HepG2 (cell line): ENCODE data around the gene RUNDC1. TPM values are rescaled to one million over a fixed set of nuclear protein-coding genes. Genes with fewer than 3 reads are reported as not detected.
A peak's percentile ranks its signal among the peaks of the same experiment; 100 is the strongest.

Experiments used
- ASH2L ChIP-seq: fragments of 300-600, 200-600 bp; sonication (generic); IDR thresholded peaks from 2 replicates; pipeline ENCODE4 v1.7.0; 2017; ENCODE audit warnings: low read depth, mild to moderate bottlenecking, moderate library complexity, mixed read lengths, low read length; ENCODE audit not compliant: insufficient read length
- CBX2 ChIP-seq, 2 experiments: fragments of 200-600 bp in 1 of 2; sonication (generic); formaldehyde crosslinking in 1 of 2; IDR thresholded peaks; 2 replicates each; pipeline versions ENCODE4 v1.7.0 to v1.8.1; 2018 to 2022; ENCODE audit warnings: low read depth in 2 of 2, low read length in 1 of 2, mild to moderate bottlenecking in 1 of 2, missing genetic modification reagents in 1 of 2
- CEBPG ChIP-seq: IDR thresholded peaks from 2 replicates; pipeline ENCODE4 v1.6.1; 2016
- ETV6 ChIP-seq: sonication (generic); formaldehyde crosslinking; conservative IDR thresholded peaks from 2 replicates; pipeline ENCODE4 v1.4.0; 2020; ENCODE audit warnings: missing genetic modification reagents
- FOSL2 ChIP-seq: sonication (generic); formaldehyde crosslinking; IDR thresholded peaks from 2 replicates; pipeline ENCODE4 v1.4.0; 2020; ENCODE audit warnings: missing genetic modification reagents
- FOXP1 ChIP-seq, 2 experiments: fragments of 450-650 bp in 1 of 2; IDR thresholded peaks; 2 replicates each; pipeline ENCODE4 v1.6.1; 2017 to 2018; ENCODE audit warnings: antibody characterized with exemption in 1 of 2
- HNRNPH1 ChIP-seq: fragments of 200-400 bp; formaldehyde crosslinking; optimal IDR thresholded peaks from 2 replicates; pipeline ENCODE3; 2017; ENCODE audit warnings: mild to moderate bottlenecking, low read depth, low read length
- IRX3 ChIP-seq: sonication (generic); formaldehyde crosslinking; IDR thresholded peaks from 2 replicates; pipeline ENCODE4 v1.8.1; 2023; ENCODE audit warnings: mild to moderate bottlenecking, low read depth, missing genetic modification reagents, borderline replicate concordance
- KMT2A ChIP-seq: sonication (generic); formaldehyde crosslinking; IDR thresholded peaks from 2 replicates; pipeline ENCODE4 v1.4.0; 2020; ENCODE audit warnings: missing genetic modification reagents
- POLR2G ChIP-seq: fragments of 200-400 bp; formaldehyde crosslinking; IDR thresholded peaks from 2 replicates; pipeline ENCODE4 v1.6.1; 2018; ENCODE audit warnings: mild to moderate bottlenecking, low read depth, low read length, moderate library complexity
- RCOR2 ChIP-seq: IDR thresholded peaks from 2 replicates; pipeline ENCODE4 v1.6.1; 2016; ENCODE audit warnings: missing biosample characterization, missing genetic modification reagents
- RFXAP ChIP-seq: sonication (generic); formaldehyde crosslinking; IDR thresholded peaks from 2 replicates; pipeline ENCODE4 v1.4.0; 2020; ENCODE audit warnings: missing genetic modification reagents, borderline replicate concordance
- SIN3A ChIP-seq: IDR thresholded peaks from 2 replicates; pipeline ENCODE4 v1.6.1; 2011; ENCODE audit warnings: low read depth, mild to moderate bottlenecking, control low read depth, low read length, borderline replicate concordance
- ZBTB1 ChIP-seq: sonication (generic); formaldehyde crosslinking; IDR thresholded peaks from 2 replicates; pipeline ENCODE4 v1.4.0; 2020; ENCODE audit warnings: missing genetic modification reagents, borderline replicate concordance
- ZKSCAN5 ChIP-seq: sonication (generic); formaldehyde crosslinking; IDR thresholded peaks from 2 replicates; pipeline ENCODE4 v1.5.1; 2020; ENCODE audit warnings: mild to moderate bottlenecking, missing genetic modification reagents
- ZNF567 ChIP-seq: sonication (generic); formaldehyde crosslinking; IDR thresholded peaks from 2 replicates; pipeline ENCODE4 v1.8.1; 2023; ENCODE audit warnings: mild to moderate bottlenecking, missing genetic modification reagents, borderline replicate concordance
- ZNF605 ChIP-seq: sonication (generic); formaldehyde crosslinking; IDR thresholded peaks from 2 replicates; pipeline ENCODE4 v1.8.0; 2022; ENCODE audit warnings: mild to moderate bottlenecking, missing genetic modification reagents
- ZNF75D ChIP-seq: sonication (generic); formaldehyde crosslinking; IDR thresholded peaks from 2 replicates; pipeline ENCODE4 v1.8.1; 2023; ENCODE audit warnings: missing genetic modification reagents, mild to moderate bottlenecking, borderline replicate concordance
- ZNF782 ChIP-seq: sonication (generic); formaldehyde crosslinking; IDR thresholded peaks from 2 replicates; pipeline ENCODE4 v1.4.0; 2020; ENCODE audit warnings: missing genetic modification reagents, mild to moderate bottlenecking, borderline replicate concordance
- polyA plus RNA-seq, 8 experiments: library from polyadenylated mRNA; depleted of rRNA in 3 of 8; stranded (reverse) in 7 of 8; unstranded in 1 of 8; fragments of >200 nt; fragmentation: Illumina TruSeq in 4 of 8; extraction: Trizol in 4 of 8; gene quantifications; 2 replicates each; pipeline versions ENCODE4 v1.2.1 to v1.2.3, GENCODE V29; 2011 to 2016; ENCODE audit warnings: low read depth in 4 of 8, missing spikeins in 1 of 8, mixed read lengths in 1 of 8; ENCODE audit not compliant: insufficient read depth in 1 of 8
- total RNA-seq, 5 experiments: library from RNA; depleted of rRNA; stranded (reverse); fragments of >200 nt; fragmentation: Illumina TruSeq; extraction: Trizol; gene quantifications; 2 replicates each; pipeline ENCODE4 v1.2.3, GENCODE V29; 2016; ENCODE audit warnings: low read depth in 1 of 5
- TF ChIP-seq, protein P1 (sequence below): IDR thresholded peaks from 2 replicates; pipeline ENCODE4 v1.6.1; 2016; ENCODE audit warnings: missing biosample characterization, missing genetic modification reagents, low read depth
- TF ChIP-seq, protein P2 (sequence below): sonication (generic); formaldehyde crosslinking; IDR thresholded peaks from 2 replicates; pipeline ENCODE4 v1.5.1; 2020; ENCODE audit warnings: missing genetic modification reagents, mild to moderate bottlenecking, borderline replicate concordance
- TF ChIP-seq, protein P3 (sequence below): sonication (generic); formaldehyde crosslinking; IDR thresholded peaks from 2 replicates; pipeline ENCODE4 v1.8.0; 2022; ENCODE audit warnings: missing genetic modification reagents, mild to moderate bottlenecking, inconsistent platforms, borderline replicate concordance
- TF ChIP-seq, protein P4 (sequence below): IDR thresholded peaks from 2 replicates; pipeline ENCODE4 v1.6.1; 2016; ENCODE audit warnings: missing compliant biosample characterization, missing genetic modification reagents, borderline replicate concordance

The RUNDC1 gene
- total and polyA plus RNA-seq, 2 of the 13 experiments (the other 11 are each of a cell fraction or from before 2014, with no cell fraction given) = 10.3 to 11.4 TPM

DNA sequence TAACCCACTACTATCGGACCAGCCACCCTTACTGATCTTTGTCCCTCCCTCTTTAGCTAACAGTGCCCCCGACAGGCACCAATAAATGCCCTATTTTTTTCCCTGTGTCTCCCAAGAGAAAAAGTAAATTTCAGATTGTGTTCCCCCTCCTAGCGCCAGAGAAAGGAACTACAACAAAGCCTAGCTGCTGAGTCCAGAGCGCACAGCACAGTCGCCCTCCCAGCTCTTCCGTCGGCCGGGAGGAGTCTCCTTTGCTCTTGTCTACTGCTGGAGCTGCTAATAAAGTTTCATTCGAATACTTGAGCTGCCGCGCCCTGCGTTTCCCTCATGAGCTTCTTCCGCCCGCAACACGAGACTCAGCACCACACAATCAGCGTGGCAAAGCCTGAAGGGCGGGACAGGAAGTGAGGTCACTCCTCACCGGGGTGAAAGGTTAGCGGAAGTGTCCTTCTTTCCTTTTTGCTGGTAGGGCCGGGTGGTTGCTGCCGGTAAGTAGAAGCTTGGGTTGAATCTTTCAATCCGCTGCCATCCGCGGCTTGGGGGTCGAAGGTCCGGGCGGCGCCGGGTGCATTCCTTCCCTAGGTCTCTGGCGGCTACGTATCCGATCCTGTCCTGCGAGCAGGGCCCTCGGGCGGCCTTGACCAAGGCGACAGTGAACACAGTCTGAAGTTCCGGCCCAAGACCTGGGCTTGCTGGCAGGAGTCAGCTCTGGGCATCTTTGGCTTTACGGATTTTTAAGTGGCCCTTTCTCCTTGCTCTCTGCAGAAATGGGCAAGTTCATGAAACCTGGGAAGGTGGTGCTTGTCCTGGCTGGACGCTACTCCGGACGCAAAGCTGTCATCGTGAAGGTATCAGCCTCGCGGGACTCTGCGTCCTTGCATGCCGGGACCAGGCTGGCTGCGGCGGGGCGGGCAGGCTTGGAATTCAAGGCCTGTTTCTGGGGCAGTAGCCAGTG lies 17.9 kb downstream of the RUNDC1 start, which contains the start of gene RPL27 (continued):
- TF ChIP-seq, protein P1, sequence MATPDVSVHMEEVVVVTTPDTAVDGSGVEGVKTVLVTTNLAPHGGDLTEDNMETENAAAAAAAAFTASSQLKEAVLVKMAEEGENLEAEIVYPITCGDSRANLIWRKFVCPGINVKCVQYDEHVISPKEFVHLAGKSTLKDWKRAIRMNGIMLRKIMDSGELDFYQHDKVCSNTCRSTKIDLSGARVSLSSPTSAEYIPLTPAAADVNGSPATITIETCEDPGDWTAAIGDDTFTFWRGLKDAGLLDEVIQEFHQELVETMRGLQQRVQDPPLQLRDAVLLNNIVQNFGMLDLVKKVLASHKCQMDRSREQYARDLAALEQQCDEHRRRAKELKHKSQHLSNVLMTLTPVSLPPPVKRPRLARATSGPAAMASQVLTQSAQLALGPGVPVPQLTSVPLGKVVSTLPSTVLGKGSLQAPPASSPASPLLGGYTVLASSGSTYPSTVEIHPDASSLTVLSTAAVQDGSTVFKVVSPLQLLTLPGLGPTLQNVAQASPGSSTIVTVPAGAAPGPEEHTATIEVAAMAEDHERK (CRISPR knock-in tag) = peak; percentile 84
- TF ChIP-seq ZKSCAN5 (CRISPR knock-in tag) = peak; percentile 72; the same call in 1 of the 2 replicates
- no peak for TF ChIP-seq SIN3A
- TF ChIP-seq ETV6 = peak; percentile 91
- peak; percentile 37 for TF ChIP-seq HNRNPH1
- peak; percentile 97; the same call in 1 of the 2 replicates for TF ChIP-seq ZNF782 (CRISPR knock-in tag)
- TF ChIP-seq, protein P2, sequence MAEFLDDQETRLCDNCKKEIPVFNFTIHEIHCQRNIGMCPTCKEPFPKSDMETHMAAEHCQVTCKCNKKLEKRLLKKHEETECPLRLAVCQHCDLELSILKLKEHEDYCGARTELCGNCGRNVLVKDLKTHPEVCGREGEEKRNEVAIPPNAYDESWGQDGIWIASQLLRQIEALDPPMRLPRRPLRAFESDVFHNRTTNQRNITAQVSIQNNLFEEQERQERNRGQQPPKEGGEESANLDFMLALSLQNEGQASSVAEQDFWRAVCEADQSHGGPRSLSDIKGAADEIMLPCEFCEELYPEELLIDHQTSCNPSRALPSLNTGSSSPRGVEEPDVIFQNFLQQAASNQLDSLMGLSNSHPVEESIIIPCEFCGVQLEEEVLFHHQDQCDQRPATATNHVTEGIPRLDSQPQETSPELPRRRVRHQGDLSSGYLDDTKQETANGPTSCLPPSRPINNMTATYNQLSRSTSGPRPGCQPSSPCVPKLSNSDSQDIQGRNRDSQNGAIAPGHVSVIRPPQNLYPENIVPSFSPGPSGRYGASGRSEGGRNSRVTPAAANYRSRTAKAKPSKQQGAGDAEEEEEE (CRISPR knock-in tag) = 0 out of 2 replicates have a peak, but pooled peaks have one; percentile 78
- peak; percentile 86 for TF ChIP-seq FOSL2 (CRISPR knock-in tag)
- TF ChIP-seq CEBPG = peak; percentile 69
- no peak for TF ChIP-seq ZBTB1
- TF ChIP-seq CBX2 (IDR thresholded peaks at IDR 0.05; ENCODE audit: low read depth, low read length) = no peak
- TF ChIP-seq CBX2 (CRISPR knock-in tag; IDR thresholded peaks at IDR 0.05; ENCODE audit: low read depth) = peak; percentile 26; the same call in 1 of the 2 replicates
- peak; percentile 93; the same call in 1 of the 2 replicates for TF ChIP-seq RFXAP (CRISPR knock-in tag)
- TF ChIP-seq, protein P3, sequence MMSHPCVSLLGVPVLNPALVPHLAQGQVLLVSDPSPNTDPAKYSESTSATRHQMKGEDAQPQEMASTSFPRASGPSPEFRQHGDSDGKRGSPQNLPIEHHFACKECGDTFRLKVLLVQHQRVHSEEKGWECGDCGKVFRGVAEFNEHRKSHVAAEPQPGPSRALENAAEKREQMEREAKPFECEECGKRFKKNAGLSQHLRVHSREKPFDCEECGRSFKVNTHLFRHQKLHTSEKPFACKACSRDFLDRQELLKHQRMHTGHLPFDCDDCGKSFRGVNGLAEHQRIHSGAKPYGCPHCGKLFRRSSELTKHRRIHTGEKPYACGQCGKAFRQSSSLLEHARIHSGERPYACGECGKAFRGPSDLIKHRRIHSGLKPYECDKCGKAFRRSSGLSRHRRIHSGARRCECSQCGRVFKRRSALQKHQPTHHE = peak; percentile 84; the same call in 1 of the 2 replicates
- no peak for TF ChIP-seq ZNF75D (CRISPR knock-in tag)
- TF ChIP-seq RCOR2 (CRISPR knock-in tag) = peak; percentile 84
- TF ChIP-seq, protein P4, sequence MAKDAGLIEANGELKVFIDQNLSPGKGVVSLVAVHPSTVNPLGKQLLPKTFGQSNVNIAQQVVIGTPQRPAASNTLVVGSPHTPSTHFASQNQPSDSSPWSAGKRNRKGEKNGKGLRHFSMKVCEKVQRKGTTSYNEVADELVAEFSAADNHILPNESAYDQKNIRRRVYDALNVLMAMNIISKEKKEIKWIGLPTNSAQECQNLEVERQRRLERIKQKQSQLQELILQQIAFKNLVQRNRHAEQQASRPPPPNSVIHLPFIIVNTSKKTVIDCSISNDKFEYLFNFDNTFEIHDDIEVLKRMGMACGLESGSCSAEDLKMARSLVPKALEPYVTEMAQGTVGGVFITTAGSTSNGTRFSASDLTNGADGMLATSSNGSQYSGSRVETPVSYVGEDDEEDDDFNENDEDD (CRISPR knock-in tag) = peak; percentile 97
- peak; percentile 98 for TF ChIP-seq ASH2L
- peak; percentile 99 for TF ChIP-seq POLR2G
- TF ChIP-seq KMT2A (CRISPR knock-in tag) = peak; percentile 91
- TF ChIP-seq IRX3 (CRISPR knock-in tag) = peak; percentile 73; the same call in 1 of the 2 replicates
- TF ChIP-seq ZNF567 (CRISPR knock-in tag) = no peak; the same call in none of the 2 replicates
- TF ChIP-seq FOXP1 (IDR thresholded peaks at IDR 0.05) = peak; percentile 91
- peak; percentile 83 for TF ChIP-seq FOXP1 (CRISPR knock-in tag; IDR thresholded peaks at IDR 0.05)
- TF ChIP-seq ZNF605 = peak; percentile 99
